ENCODE measurements around the gene OOEP. TPM values are rescaled to one million over a fixed set of nuclear protein-coding genes. Genes with fewer than 3 reads are reported as not detected.
"Not testable (repeated sequence)": the region's sequence is repeated elsewhere in the genome, so short reads cannot be mapped to it uniquely, and the experiment has no call there.

OOEP gene
- total and polyA plus RNA-seq, 7 donors, result 0.23 to 0.60 TPM; not detected in 5

- Histone ChIP-seq H3K27me3 (no peaks in the 10 kb centered on the region), H3K36me3 (no peaks in the 10 kb centered on the region), H3K9me3 (no peaks in the 10 kb centered on the region), H3K27ac (no peak overlapping the region), H3K4me3 (no peak overlapping the region), H3K4me1 (peaks cover 0 to 11% (median 2%) of the 10 kb centered on the region in 4 donors)
- no peak for TF ChIP-seq EP300 (IDR thresholded peaks at IDR 0.05)
- TF ChIP-seq POLR2A (IDR thresholded peaks at IDR 0.05), result no peak
- no peak for TF ChIP-seq CTCF (IDR thresholded peaks at IDR 0.05)
- no peak for TF ChIP-seq POLR2AphosphoS5 (IDR thresholded peaks at IDR 0.05)
- intact Hi-C loops (cut with DNase I), result no loop called here
- no peak for DNase-seq
- WGBS, 2 donors, result 71 to 85% methylated on average over 10 of the region's 10 CpGs
Observed at GRCh38 chr6:73389854-73390253, 20.2 kb upstream of the OOEP start.

GRCh38 chr6:73388800-73389512 is 19.3 kb upstream of the OOEP start:
- DNase-seq, result peak; percentile 67
- TF ChIP-seq EP300 (IDR thresholded peaks at IDR 0.05), result no peak
- peak in 2 of 4 experiments; percentile 25 to 54 for TF ChIP-seq CTCF (IDR thresholded peaks at IDR 0.05)
- TF ChIP-seq POLR2AphosphoS5 (IDR thresholded peaks at IDR 0.05), result no peak
- intact Hi-C loops (cut with DNase I), result no loop called here
- Histone ChIP-seq H3K27me3 (no peaks in the 10 kb centered on the region), H3K27ac (peak overlapping the region in 2 of 4 donors; percentile 20 to 41), H3K4me1 (peaks cover 0 to 11% (median 2%) of the 10 kb centered on the region in 4 donors), H3K9me3 (no peaks in the 10 kb centered on the region), H3K36me3 (no peaks in the 10 kb centered on the region), H3K4me3 (peak overlapping the region; percentile 9 to 53 (median 44))
- WGBS, 2 donors, result 1 to 2% methylated on average over 38 of the region's 38 CpGs

GRCh38 chr6:73388433-73388799 is 18.7 kb upstream of the OOEP start:
- no peaks in the 10 kb centered on the region for H3K27me3 ChIP-seq
- WGBS, 2 donors, result 34 to 48% methylated on average over 4 of the region's 4 CpGs
- no peak for DNase-seq
- H3K36me3 ChIP-seq, result no peaks in the 10 kb centered on the region
- H3K4me1 ChIP-seq, result peaks cover 0 to 11% (median 2%) of the 10 kb centered on the region in 4 donors
- no peak for TF ChIP-seq CTCF (IDR thresholded peaks at IDR 0.05)
- TF ChIP-seq POLR2AphosphoS5 (IDR thresholded peaks at IDR 0.05), result no peak
- no peak for TF ChIP-seq EP300 (IDR thresholded peaks at IDR 0.05)
- TF ChIP-seq POLR2A (IDR thresholded peaks at IDR 0.05), result no peak
- no peaks in the 10 kb centered on the region for H3K9me3 ChIP-seq
- intact Hi-C loops (cut with DNase I), result no loop called here
- H3K4me3 ChIP-seq, result peak overlapping the region; percentile 9 to 53 (median 44)
- H3K27ac ChIP-seq, result no peak overlapping the region

GRCh38 chr6:73382462-73383113 is 12.9 kb upstream of the OOEP start:
- TF ChIP-seq EP300 (IDR thresholded peaks at IDR 0.05), result no peak
- no peak for TF ChIP-seq POLR2A (IDR thresholded peaks at IDR 0.05)
- TF ChIP-seq POLR2AphosphoS5 (IDR thresholded peaks at IDR 0.05), result no peak
- no peak for TF ChIP-seq CTCF (IDR thresholded peaks at IDR 0.05)
- no peak overlapping the region for H3K4me3 ChIP-seq
- 81 to 91% methylated on average over 6 of the region's 6 CpGs for WGBS, 2 donors
- H3K27ac ChIP-seq, result no peak overlapping the region
- DNase-seq, result no peak
- no peaks in the 10 kb centered on the region for H3K9me3 ChIP-seq
- H3K4me1 ChIP-seq, result no peaks in the 10 kb centered on the region
- no peaks in the 10 kb centered on the region for H3K36me3 ChIP-seq
- intact Hi-C loops (cut with DNase I), result no loop called here
- H3K27me3 ChIP-seq, result no peaks in the 10 kb centered on the region

GRCh38 chr6:73381531-73381930 is 11.8 kb upstream of the OOEP start:
- intact Hi-C loops (cut with DNase I); DNase-seq; H3K36me3 ChIP-seq; H3K27me3 ChIP-seq; H3K4me1 ChIP-seq; H3K27ac ChIP-seq; H3K4me3 ChIP-seq; H3K9me3 ChIP-seq: not testable (repeated sequence)
- WGBS, 2 donors, result 93 to 96% methylated on average over 10 of the region's 10 CpGs
